HL-60 (cell line): ENCODE results near the gene TRAPPC6A.

Experiments used
- GABPA ChIP-seq: IDR thresholded peaks from 2 replicates; pipeline ENCODE4 v1.6.1; 2012; ENCODE audit warnings: low read depth
- SPI1 ChIP-seq: IDR thresholded peaks from 2 replicates; pipeline ENCODE4 v1.6.1; 2012; ENCODE audit warnings: low read depth, mild to moderate bottlenecking, borderline replicate concordance
- TF ChIP-seq, protein P1 (sequence below): IDR thresholded peaks from one replicate; pipeline ENCODE4 v1.5.1; 2011; ENCODE audit warnings: low read length, control low read depth, inconsistent platforms; ENCODE audit not compliant: insufficient read depth
- TF ChIP-seq, protein P2 (sequence below): IDR thresholded peaks from 2 replicates; pipeline ENCODE4 v1.6.1; 2012; ENCODE audit warnings: low read depth; ENCODE audit not compliant: insufficient replicate concordance

DNA sequence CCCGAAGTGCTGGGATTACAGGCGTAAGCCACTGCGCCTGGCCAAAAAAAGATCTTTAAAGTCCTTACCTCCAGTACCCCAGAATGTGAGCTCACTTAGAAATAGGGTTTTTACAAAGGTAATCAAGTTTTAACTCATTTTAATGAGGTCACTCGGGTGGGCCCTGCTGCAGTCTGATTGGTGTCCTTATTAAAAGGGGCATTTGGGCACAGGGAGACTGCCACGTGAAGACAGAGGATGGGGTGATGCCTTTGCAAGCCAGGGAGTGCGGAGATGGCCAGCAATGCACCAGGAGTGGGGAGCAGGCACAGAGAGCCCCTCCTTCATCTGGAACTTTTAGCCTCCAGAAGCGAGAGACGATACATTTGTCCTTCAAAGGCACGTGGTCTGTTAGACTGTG lies 28.9 kb downstream of the TRAPPC6A start:
- TF ChIP-seq, protein P1, sequence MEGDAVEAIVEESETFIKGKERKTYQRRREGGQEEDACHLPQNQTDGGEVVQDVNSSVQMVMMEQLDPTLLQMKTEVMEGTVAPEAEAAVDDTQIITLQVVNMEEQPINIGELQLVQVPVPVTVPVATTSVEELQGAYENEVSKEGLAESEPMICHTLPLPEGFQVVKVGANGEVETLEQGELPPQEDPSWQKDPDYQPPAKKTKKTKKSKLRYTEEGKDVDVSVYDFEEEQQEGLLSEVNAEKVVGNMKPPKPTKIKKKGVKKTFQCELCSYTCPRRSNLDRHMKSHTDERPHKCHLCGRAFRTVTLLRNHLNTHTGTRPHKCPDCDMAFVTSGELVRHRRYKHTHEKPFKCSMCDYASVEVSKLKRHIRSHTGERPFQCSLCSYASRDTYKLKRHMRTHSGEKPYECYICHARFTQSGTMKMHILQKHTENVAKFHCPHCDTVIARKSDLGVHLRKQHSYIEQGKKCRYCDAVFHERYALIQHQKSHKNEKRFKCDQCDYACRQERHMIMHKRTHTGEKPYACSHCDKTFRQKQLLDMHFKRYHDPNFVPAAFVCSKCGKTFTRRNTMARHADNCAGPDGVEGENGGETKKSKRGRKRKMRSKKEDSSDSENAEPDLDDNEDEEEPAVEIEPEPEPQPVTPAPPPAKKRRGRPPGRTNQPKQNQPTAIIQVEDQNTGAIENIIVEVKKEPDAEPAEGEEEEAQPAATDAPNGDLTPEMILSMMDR: no peak
- no peak for TF ChIP-seq GABPA
- TF ChIP-seq, protein P2, sequence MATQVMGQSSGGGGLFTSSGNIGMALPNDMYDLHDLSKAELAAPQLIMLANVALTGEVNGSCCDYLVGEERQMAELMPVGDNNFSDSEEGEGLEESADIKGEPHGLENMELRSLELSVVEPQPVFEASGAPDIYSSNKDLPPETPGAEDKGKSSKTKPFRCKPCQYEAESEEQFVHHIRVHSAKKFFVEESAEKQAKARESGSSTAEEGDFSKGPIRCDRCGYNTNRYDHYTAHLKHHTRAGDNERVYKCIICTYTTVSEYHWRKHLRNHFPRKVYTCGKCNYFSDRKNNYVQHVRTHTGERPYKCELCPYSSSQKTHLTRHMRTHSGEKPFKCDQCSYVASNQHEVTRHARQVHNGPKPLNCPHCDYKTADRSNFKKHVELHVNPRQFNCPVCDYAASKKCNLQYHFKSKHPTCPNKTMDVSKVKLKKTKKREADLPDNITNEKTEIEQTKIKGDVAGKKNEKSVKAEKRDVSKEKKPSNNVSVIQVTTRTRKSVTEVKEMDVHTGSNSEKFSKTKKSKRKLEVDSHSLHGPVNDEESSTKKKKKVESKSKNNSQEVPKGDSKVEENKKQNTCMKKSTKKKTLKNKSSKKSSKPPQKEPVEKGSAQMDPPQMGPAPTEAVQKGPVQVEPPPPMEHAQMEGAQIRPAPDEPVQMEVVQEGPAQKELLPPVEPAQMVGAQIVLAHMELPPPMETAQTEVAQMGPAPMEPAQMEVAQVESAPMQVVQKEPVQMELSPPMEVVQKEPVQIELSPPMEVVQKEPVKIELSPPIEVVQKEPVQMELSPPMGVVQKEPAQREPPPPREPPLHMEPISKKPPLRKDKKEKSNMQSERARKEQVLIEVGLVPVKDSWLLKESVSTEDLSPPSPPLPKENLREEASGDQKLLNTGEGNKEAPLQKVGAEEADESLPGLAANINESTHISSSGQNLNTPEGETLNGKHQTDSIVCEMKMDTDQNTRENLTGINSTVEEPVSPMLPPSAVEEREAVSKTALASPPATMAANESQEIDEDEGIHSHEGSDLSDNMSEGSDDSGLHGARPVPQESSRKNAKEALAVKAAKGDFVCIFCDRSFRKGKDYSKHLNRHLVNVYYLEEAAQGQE: no peak
- no peak for TF ChIP-seq SPI1
